ENCODE data around the gene SPECC1L. TPM values are rescaled to one million over a fixed set of nuclear protein-coding genes. Genes with fewer than 3 reads are reported as not detected.

Gene SPECC1L
- total RNA-seq, 2 donors from 2014 or later, result 86.3 to 87.5 TPM

GRCh38 chr22:24416095-24416494, 145.5 kb downstream of the SPECC1L start:
- no peak for ATAC-seq
- no peak for DNase-seq
- intact Hi-C loops (cut with DNase I, micrococcal nuclease), result no loop called here

DNA sequence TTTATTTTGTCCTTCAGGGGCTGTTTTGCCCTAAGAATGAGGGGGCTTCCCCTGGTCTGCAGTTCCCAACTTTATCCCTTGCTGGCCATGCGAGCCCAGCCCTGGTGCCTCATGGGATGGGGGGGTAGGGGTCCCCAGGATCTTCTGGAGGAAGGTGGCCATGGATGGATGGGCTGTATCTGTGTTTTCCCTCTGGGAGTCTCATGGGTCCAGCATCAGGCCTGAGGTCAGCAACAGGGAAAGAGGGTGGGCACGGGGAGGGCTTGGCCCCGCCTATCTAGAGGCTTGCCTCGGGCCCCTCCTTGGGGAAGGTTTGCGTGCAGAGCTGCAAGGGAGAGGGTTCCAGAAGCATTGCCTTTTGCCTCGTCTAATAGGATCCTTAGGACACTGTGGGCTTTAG, 146.0 kb downstream of the SPECC1L start:
- ATAC-seq, result no peak
- intact Hi-C loops (cut with DNase I, micrococcal nuclease), result no loop called here
- DNase-seq, result no peak

DNA sequence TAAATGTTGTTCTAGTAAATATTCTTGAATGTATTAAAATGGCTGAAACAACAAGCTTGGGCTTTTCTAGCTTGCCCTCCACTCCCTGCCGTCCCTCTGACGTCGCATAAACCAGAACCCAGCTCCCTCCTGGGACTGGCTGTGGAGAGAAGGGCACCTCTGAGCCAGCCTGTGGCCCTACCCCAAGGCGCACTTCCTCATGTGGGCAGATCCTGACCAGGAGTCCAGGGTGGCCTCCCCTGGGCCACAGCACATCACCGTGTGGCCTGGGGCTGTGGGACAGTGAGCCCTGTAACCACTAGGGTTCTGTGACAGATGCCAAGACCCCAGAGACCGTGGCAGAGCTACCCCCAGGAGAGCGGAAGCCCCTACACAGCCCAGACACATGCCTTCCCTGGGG, 146.6 kb downstream of the SPECC1L start:
- intact Hi-C loops (cut with DNase I, micrococcal nuclease), result no loop called here
- ATAC-seq, result no peak

GRCh38 chr22:24417901-24418641, 147.4 kb downstream of the SPECC1L start:
- DNase-seq, result no peak
- intact Hi-C loops (cut with DNase I, micrococcal nuclease), result no loop called here
- ATAC-seq, result no peak

More for the DNA sequence above, 146.6 kb downstream of the SPECC1L start:
- DNase-seq, result no peak

GRCh38 chr22:24418786-24419474, 148.3 kb downstream of the SPECC1L start:
- ATAC-seq (peak; percentile 4), DNase-seq (no peak)
- intact Hi-C loops (cut with DNase I, micrococcal nuclease), result no loop called here

DNA sequence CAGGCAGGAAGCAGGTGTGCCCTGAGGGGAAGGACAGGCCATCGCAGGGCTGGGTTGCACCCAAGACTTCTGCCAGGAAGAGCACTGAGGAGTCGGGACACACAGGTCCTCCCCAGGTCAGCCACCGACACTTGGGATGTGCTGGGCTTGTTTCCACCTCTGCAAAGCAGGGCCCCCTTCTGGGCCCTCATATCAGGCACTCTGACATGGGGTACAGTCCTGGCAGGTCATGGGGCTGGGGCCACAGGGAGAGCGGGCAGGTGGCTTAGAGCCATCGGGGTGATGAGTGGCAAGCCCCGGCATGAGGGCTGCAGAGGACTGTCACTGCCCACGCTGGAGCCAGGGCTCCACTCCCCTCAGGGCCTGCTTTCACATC, 148.8 kb downstream of the SPECC1L start:
- intact Hi-C loops (cut with DNase I, micrococcal nuclease), result no loop called here
- DNase-seq (no peak), ATAC-seq (peak; percentile 12)

DNA sequence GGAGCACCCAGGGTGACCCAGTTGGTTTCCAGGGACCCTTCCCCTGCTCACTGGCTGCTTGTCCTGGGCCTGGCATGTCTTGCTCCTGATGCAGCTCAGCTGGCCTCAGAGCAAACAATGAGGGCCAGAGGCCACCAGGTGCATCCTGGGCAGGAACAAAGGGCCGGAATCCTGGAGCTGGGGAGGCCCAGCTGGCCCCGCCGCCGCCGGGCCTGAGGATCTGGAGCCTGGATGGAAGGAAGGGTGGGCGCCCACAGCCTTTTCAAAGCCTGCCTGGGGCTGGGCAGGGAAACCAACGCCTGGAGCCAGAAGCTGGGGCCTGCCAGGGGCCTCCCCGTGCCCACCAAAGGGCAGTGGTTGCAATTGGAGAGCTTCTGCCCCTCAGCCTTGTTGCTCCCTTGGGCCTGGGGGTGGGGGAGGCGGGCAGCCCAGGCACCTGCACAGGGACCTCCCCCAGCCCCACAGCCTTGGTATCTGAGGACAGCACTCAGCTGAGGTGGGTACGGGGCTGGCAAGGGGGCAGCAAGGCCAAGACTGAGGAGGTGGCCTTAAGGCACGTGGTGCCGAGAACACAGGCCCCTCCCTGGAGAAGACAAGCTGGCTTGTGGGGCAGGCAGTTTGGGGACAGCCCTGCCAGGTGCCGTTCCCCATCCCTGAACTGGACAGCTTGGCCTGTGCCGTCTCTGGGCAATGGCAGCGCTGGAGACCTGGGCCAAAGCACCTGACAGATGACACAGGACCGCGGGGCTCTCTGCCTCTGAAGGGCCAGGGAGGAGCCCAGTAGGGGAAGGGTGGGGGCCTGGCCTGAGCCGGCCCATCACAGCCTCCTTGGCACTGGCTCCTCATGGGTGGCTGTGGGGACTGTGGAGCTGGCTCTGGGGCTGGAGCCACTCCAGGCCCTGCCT, 149.7 kb downstream of the SPECC1L start:
- intact Hi-C loops (cut with DNase I, micrococcal nuclease), result loop anchor here in 1 of 2 donors (10.0 kb wide), 1 partner anchor 94 kb away; no protein-coding TSS in a partner anchor
- peak; percentile 20 for ATAC-seq
- DNase-seq, result no peak

DNA sequence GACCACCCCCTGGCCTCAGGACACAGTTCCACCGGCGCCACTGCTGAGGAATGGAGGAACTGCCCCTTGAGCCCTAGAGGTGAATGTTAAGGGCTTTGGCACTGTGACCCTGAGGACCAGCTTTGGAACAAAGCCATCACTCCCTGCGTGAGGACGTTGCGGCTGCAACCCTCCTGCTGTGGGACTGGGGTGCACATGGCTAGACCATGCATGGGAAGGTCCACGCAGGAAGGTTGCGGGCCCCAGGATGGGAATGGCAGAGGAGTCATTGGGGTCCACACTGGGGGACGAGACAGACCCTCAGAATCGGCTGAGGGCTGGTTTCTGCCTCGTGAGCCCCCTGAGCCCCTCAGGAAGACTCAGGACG, 150.3 kb downstream of the SPECC1L start:
- no peak for ATAC-seq
- intact Hi-C loops (cut with DNase I, micrococcal nuclease), result loop anchor here in 1 of 2 donors (10.0 kb wide), 1 partner anchor 94 kb away; no protein-coding TSS in a partner anchor

DNA sequence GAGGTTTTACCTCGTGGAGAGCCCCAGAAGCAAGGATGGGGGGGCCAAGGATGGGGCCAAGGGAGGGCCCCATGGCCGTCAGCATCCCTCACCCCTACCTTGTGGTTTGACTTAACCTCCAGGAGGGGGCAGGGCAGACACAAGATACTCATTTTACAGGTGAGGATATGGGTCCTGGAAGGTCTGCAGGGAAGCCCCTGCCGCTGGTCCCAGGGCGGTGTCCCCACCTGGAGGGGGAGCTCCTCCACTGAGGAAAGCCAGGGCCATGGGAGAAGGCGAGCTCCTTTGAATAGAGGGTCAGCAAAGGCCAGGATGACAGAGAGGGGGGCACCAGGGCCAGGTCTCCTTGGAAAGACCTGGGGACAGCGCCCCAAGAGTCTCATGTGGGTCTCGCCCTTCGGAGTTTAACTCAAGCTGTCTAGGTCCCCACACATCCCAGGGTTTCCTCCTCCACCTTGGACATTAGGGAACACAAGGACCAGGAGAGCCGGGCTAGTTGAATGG, 150.8 kb downstream of the SPECC1L start:
- ATAC-seq, result no peak
- intact Hi-C loops (cut with DNase I, micrococcal nuclease), result loop anchor here in 1 of 2 donors (10.0 kb wide), 1 partner anchor 93 kb away; no protein-coding TSS in a partner anchor
- DNase-seq, result no peak

More for the DNA sequence above, 150.3 kb downstream of the SPECC1L start:
- DNase-seq, result no peak

DNA sequence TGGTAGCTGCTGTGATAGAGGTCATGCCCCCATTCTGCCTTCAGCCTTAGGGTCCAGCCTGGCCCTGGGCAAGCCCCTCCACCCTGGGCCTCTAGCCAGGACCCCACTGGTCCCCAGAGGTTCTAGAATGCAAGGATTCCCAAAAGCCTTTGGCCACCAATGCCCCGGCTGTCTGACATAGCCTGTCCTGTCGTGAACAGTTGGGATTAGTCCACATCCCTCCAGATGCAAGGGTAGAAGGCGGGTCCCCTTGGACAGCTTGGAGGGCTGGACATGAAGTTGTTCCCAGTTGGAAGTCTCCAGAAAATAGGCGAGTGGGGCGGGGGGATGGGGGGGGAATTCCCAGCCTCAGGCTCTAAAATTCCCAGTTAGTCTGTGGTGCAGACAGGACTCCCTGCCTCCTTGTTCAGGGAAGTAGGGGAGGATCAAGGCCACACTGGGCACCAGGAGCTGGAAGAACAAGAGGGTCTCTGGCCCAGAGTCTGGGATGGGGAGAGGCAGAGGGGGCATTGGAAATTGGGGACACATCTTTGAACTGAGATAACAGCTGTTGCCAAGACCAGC, 151.6 kb downstream of the SPECC1L start:
- no peak for ATAC-seq
- DNase-seq, result no peak
- intact Hi-C loops (cut with DNase I, micrococcal nuclease), result loop anchor here in 1 of 2 donors (10.0 kb wide), 1 partner anchor 93 kb away; no protein-coding TSS in a partner anchor

DNA sequence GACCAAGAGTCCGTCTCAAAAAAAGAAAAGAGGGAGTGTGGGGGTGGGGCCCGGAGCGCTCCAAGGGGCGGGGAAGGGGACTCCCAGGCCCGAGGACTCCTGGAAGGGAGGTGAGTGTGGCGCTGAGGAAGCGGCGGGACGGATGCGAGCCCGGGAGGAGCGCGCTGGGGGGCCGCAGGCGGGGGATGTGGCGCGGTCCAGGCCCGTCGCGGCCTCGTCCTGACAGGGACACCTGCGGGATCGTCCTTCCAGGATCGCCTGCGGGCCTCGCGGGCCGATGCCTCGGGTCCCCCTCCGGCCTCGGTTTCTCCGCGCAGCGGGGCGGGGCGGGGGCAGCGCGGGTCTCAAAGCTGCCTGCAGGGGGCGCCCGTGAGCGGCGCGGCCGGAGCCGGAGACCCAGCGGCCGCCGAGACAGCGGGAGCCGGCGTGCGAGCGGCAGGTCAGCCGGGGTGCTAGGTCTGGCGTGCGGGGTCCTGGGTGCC, 152.9 kb downstream of the SPECC1L start:
- peak; percentile 63 for ATAC-seq
- intact Hi-C loops (cut with DNase I, micrococcal nuclease), result loop anchor here in 1 of 2 donors (10.0 kb wide), 1 partner anchor 91 kb away; no protein-coding TSS in a partner anchor

DNA sequence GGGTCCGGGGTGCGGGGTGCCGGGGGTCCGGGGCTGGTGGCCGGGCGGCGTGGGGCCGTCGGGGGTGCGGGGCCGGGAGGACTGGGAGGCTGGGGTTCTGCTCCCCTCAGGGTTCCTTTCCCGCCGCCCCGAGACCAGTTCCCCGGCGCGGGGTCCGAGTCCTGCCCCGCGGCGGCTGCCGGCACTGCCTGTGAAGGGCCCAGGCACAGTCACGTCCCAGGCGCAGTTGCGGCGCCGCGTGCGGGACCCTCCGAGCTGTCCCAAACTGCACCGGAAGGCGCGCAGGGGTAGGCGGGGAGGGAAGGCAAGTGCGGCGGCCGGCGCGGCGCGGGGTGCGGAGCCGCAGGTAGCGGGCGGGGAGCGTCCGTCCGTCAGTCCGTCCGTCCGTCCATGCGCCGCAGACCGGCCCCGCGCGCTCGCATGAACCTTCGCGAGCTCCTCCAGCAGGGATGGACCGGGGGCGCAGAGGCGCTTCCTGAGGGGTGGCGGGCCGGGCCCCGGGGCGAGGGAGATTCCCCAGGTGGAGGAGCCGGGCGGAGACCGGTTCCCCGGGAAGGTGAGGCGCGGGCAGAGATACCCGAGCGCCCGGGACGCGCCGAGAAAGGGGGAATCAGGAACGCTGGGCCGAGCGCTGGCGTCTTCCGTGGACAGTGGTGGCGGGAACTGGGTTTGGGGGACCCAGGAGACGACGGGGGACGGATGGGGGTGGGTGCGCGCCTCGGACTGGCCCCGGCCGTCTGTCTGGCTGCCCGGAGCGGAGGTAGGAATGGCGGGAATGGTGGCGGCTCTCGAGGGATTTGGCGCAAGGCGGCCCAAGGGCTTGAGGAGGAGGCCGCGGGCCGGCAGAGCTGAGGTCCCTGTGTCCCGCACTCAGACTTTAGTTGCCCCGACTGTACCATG, 153.6 kb downstream of the SPECC1L start:
- peak in 1 of 2 donors; percentile 46 for DNase-seq
- ATAC-seq, result peak; percentile 32
- intact Hi-C loops (cut with DNase I, micrococcal nuclease), result loop anchor here in 1 of 2 donors (10.0 kb wide), 1 partner anchor 91 kb away; no protein-coding TSS in a partner anchor

More for the DNA sequence above, 152.9 kb downstream of the SPECC1L start:
- peak in 1 of 2 donors; percentile 66 for DNase-seq

GRCh38 chr22:24424901-24425775, 154.5 kb downstream of the SPECC1L start:
- intact Hi-C loops (cut with DNase I, micrococcal nuclease), result loop anchor here in 1 of 2 donors (10.0 kb wide), 1 partner anchor 90 kb away; no protein-coding TSS in a partner anchor
- DNase-seq (no peak), ATAC-seq (no peak)

DNA sequence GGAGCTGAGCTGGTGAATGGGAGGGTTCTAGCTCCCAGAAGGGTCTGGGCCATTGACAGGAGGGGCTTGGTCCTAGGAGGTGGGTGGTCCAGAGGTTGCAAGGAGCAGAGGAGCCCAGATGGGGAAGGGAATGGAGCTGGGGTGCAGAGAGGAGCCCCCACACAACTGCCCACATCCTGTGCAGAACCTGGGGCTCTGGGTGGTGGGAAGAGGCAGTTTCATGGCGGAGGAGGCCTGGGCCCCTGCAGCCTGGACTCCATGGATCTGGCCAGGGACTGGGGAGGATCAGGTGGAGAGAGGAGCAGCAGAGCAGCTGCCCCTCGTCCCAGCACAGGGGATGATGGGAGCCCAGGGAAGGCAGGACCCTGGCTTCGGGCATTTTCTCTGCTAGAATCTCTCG, 155.8 kb downstream of the SPECC1L start:
- intact Hi-C loops (cut with DNase I, micrococcal nuclease), result loop anchor here in 1 of 2 donors (10.0 kb wide), 1 partner anchor 88 kb away; no protein-coding TSS in a partner anchor
- no peak for ATAC-seq
- no peak for DNase-seq

- no peak for ATAC-seq
- intact Hi-C loops (cut with DNase I, micrococcal nuclease), result loop anchor here in 1 of 2 donors (10.0 kb wide), 1 partner anchor 88 kb away; no protein-coding TSS in a partner anchor
- DNase-seq, result no peak
Measured at GRCh38 chr22:24426851-24427499, 156.3 kb downstream of the SPECC1L start.
